GM21367 (cell line): ENCODE measurements around the gene PPP2R3C.
"Not testable (repeated sequence)": the region's sequence is repeated elsewhere in the genome, so short reads cannot be mapped to it uniquely, and the experiment has no call there.

Experiments
- ATAC-seq: cut with Tn5 transposase; IDR thresholded peaks from one replicate; pipeline ENCODE4 v1.9.1; 2021; ENCODE audit not compliant: unreplicated experiment

PPP2R3C gene

DNA sequence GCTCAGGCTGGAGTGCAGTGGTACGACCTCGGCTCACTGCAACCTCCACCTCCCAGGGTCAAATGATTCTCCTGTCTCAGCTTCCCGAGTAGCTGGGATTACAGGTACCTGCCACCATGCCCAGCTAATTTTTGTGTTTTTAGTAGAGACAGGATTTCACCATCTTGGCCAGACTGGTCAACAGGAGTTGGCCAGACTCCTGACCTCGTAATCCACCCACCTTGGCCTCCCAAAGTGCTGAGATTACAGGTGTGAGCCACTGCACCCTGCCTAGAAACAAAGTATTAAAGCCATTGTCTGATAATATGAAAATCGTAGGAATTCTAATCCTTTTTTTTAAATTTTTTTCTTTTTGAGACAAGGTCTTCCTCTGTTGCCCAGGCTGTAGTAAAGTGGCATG lies 56.1 kb downstream of the PPP2R3C start:
- not testable (repeated sequence) for ATAC-seq

GRCh38 chr14:35061113-35061791 lies 60.5 kb downstream of the PPP2R3C start:
- not testable (repeated sequence) for ATAC-seq

DNA sequence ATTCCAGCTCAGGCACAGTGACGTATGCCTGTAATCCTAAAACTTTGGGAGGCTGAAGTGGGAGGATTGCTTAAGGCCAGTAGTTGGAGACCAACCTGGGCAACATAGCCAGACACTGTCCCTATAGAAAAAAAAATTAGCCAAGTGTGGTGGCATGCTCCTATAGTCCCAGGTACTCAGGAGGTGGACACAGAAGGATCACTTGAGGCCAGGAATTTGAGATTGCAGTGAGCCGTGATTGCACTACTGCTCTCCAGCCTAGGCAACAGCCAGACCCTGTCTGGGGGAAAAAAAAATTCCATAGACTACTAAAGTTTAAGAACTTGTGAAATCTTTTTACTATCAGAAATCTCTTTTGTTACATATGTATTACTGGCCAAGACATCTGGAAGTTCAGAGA lies 69.2 kb downstream of the PPP2R3C start:
- no peak for ATAC-seq

- no peak for ATAC-seq
These were observed 70.0 kb downstream of the PPP2R3C start for GRCh38 chr14:35051796-35052195.

DNA sequence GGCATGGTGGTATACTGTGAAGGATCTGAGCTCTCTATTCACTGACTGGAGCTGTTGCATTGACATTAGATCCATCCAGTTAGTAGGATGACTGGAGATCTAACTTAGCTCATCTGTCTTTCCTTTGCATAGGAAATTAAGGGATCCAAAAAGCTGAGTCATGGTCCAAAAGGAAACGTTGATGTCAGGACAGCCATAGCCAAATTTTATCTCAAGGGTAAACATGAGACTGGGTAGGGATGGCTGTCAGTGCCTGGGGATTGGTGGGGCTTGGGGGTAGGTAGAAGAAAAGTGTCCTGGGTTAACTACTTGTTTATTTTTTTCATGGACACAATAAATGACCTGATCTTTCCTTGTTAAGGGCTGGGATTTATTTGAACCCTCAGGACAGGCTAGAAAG lies 71.1 kb downstream of the PPP2R3C start:
- no peak for ATAC-seq

GRCh38 chr14:35047976-35048513 lies 73.7 kb downstream of the PPP2R3C start:
- no peak for ATAC-seq

DNA sequence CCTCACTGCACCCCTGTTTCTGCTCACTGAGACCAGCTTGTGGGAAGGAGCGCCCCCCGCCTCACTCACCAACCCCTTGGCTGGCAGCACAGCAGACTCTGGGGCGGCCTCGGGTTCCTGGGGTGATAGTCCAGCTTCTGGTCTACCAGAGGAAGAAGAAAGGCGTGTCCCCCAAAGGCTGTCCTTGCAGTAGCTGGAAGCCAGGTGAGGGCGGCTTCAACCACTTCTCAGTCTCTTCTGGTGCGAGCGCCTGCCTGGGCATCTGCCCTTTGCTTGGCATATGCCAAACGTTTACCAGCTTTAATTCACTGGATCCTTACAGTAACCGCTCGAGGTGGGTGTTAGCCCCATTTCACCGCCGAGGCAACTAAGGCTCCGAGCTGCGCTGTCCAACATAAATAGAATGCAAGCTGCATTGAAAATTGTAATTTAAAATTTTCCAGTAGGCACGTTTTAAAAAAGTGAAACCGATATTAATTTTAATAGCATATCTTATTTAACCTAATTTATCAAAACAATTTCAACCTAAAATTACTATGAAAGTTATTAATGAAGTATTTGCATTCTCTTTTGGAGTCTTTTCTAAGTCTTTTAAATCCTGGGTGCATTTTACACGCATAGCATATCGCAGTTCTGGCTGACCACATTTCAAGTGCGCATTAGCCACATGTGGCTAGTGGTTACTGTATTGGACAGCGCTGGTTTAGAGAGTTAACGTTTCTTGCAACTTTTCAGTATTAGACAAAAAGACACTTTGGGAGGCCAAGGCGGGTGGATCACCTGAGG lies 74.8 kb downstream of the PPP2R3C start:
- ATAC-seq, result peak; percentile 22

- peak; percentile 89 for ATAC-seq
These were observed 75.6 kb downstream of the PPP2R3C start, which contains the start of gene FAM177A1 for GRCh38 chr14:35046048-35046750. Gene FAM177A1, plus strand, starts transcription at chr14:35046272. Its CDS starts 192 bp downstream, at chr14:35046464.

- ATAC-seq, result no peak
These were observed 76.1 kb downstream of the PPP2R3C start for GRCh38 chr14:35045798-35046047.

DNA sequence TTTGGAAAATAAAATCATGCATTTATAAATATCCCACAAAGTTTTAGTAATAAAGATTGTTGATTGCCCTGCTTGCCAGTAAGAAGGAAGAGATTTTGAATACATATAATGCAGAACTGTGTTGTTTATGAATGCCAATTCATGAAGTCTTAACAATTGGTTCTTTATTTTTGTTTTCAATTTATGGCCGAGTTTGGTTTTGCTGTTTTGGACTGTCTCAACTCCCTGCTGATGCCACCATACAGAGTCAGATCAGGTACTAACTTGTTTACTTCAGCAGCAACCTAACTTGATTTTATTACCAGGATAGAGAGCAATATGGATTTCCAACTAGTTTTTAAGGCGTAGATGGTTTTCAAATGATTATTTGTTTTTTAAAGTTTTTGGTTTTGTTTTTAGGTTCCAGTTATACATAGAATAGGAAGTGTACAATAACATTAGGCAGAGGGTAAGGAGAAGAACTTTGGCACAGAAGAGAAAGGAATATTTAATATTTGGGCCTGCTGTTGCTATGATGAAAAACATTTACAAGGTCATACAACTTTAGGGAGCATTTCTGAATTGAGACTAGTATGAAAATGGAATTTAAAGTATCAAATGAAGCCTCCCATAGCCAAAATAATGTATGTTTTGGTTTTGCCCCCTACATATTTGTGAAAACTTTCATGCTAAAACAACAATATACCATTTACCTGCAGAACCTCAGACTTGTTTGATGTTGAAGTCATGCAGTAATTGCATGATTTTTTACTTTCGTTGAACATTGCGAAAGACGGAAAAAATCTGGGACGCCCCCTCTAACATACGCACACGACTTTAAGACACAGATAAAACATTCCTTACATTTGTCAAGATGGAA lies 76.6 kb downstream of the PPP2R3C start:
- no peak for ATAC-seq

GRCh38 chr14:35043046-35043445 lies 78.7 kb downstream of the PPP2R3C start:
- no peak for ATAC-seq

DNA sequence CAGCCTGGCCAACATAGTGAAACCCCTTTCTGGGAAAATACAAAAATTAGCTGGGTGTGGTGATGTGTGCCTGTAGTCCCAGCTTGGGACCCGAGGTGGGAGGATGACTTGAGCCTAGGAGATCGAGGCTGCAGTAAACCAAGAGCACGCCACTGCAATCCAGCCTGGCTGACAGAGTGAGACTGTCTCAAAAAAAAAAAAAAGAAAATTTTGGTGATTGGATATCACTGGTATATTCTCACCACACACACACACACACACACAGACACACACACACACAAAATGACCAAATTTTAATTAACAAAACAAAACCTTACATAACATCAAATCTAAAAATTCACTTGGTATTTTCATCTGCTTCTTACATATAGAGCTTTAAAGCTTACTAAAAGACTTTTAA lies 79.2 kb downstream of the PPP2R3C start:
- no peak for ATAC-seq

GRCh38 chr14:35038312-35038711 lies 83.5 kb downstream of the PPP2R3C start:
- ATAC-seq, result not testable (repeated sequence)
